Mesendoderm (in vitro differentiated cells): ENCODE results near the gene HELZ2.
"Not testable (repeated sequence)": the region's sequence is repeated elsewhere in the genome, so short reads cannot be mapped to it uniquely, and the experiment has no call there.

ENCODE experiments used
- DNase-seq: peaks from one replicate; pipeline ENCODE4 v3.0.0; 2013
- H2AK5ac ChIP-seq: 2 replicates; pipeline ENCODE4 v1.6.1; 2013; ENCODE audit warnings: low read length, inconsistent platforms
- H2BK120ac ChIP-seq: 2 replicates; pipeline ENCODE4 v1.6.1; 2013; ENCODE audit warnings: low read depth, mild to moderate bottlenecking, low read length, moderate library complexity, mixed read lengths
- H2BK15ac ChIP-seq: replicated peaks from 2 replicates; pipeline ENCODE4 v1.6.1; 2013; ENCODE audit warnings: low read depth, mild to moderate bottlenecking, moderate library complexity
- H2BK5ac ChIP-seq: 2 replicates; pipeline ENCODE4 v1.6.1; 2013; ENCODE audit warnings: low read length, inconsistent platforms
- H3K18ac ChIP-seq: 2 replicates; pipeline ENCODE4 v1.6.1; 2013; ENCODE audit warnings: mild to moderate bottlenecking, low read length, mixed read lengths
- H3K23ac ChIP-seq: one replicate; pipeline ENCODE4 v1.6.1; 2013; ENCODE audit warnings: low read length
- H3K27ac ChIP-seq: 2 replicates; pipeline ENCODE4 v1.5.1; 2013; ENCODE audit warnings: low read depth, mild to moderate bottlenecking, inconsistent platforms, low read length, moderate library complexity
- H3K27me3 ChIP-seq: 2 replicates; pipeline ENCODE4 v1.6.1; 2013; ENCODE audit warnings: low read length, control low read depth, mild to moderate bottlenecking, inconsistent platforms; ENCODE audit not compliant: insufficient read depth, poor library complexity
- H3K36me3 ChIP-seq: 2 replicates; pipeline ENCODE4 v1.6.1; 2013; ENCODE audit warnings: low read length, inconsistent platforms; ENCODE audit not compliant: control insufficient read depth, insufficient read depth
- H3K4ac ChIP-seq: one replicate; pipeline ENCODE4 v1.6.1; 2013; ENCODE audit warnings: low read depth, mild to moderate bottlenecking, low read length, moderate library complexity
- H3K4me1 ChIP-seq: 2 replicates; pipeline ENCODE4 v1.6.1; 2013; ENCODE audit warnings: low read depth, low read length, inconsistent platforms; ENCODE audit not compliant: control insufficient read depth
- H3K4me2 ChIP-seq: 2 replicates; pipeline ENCODE4 v1.6.1; 2013; ENCODE audit warnings: low read length
- H3K4me3 ChIP-seq: 2 replicates; pipeline ENCODE4 v1.5.1; 2013; ENCODE audit warnings: mild to moderate bottlenecking, low read length
- H3K56ac ChIP-seq: one replicate; pipeline ENCODE4 v1.6.1; 2013; ENCODE audit warnings: low read length
- H3K79me1 ChIP-seq: 2 replicates; pipeline ENCODE4 v1.6.1; 2013; ENCODE audit warnings: low read length, inconsistent platforms
- H3K79me2 ChIP-seq: 2 replicates; pipeline ENCODE4 v1.6.1; 2013; ENCODE audit warnings: mild to moderate bottlenecking, low read length; ENCODE audit not compliant: control insufficient read depth, insufficient read depth
- H3K9ac ChIP-seq: 2 replicates; pipeline ENCODE4 v1.6.1; 2013; ENCODE audit warnings: low read length, inconsistent platforms
- H4K5ac ChIP-seq: one replicate; pipeline ENCODE4 v1.6.1; 2013; ENCODE audit warnings: low read length
- H4K8ac ChIP-seq: one replicate; pipeline ENCODE4 v1.6.1; 2013; ENCODE audit warnings: low read depth, mild to moderate bottlenecking, control low read depth, low read length, moderate library complexity
- WGBS: extraction: QIAGEN DNeasy Blood & Tissue Kit; methylation state at CpG from one replicate; pipeline ENCODE4 v1.1.7; 2013; ENCODE audit warnings: low lambda C conversion rate, missing lambda C conversion rate; ENCODE audit not compliant: insufficient coverage; ENCODE audit errors: extremely low coverage; 5-methylcytosine and 5-hydroxymethylcytosine counted together

HELZ2 gene

GRCh38 chr20:63619086-63619485 lies 45.0 kb upstream of the HELZ2 start:
- no peaks in the 10 kb centered on the region for H3K4me1 ChIP-seq

GRCh38 chr20:63618291-63618980 lies 44.4 kb upstream of the HELZ2 start:
- Histone ChIP-seq H3K4me2 (no peak overlapping the region), H3K27ac (no peak overlapping the region), H3K79me1 (peaks cover 21% of the 10 kb centered on the region), H3K18ac (no peak overlapping the region), H3K23ac (no peak overlapping the region), H3K27me3 (no peaks in the 10 kb centered on the region), H2BK5ac (no peak overlapping the region), H3K79me2 (peaks cover 26% of the 10 kb centered on the region), H3K4me3 (no peak overlapping the region), H4K5ac (no peak overlapping the region), H3K56ac (no peak overlapping the region), H2AK5ac (no peak overlapping the region), H3K9ac (no peak overlapping the region), H2BK15ac (no peak overlapping the region), H3K4ac (no peak overlapping the region), H3K36me3 (peaks cover 6% of the 10 kb centered on the region), H3K4me1 (no peaks in the 10 kb centered on the region), H2BK120ac (no peak overlapping the region), H4K8ac (no peak overlapping the region)
- WGBS: no CpG with 5 or more reads among the region's 11 CpGs
- no peak for DNase-seq

More at GRCh38 chr20:63619086-63619485, 45.0 kb upstream of the HELZ2 start:
- Histone ChIP-seq H3K23ac (no peak overlapping the region), H3K27ac (no peak overlapping the region), H3K4me2 (no peak overlapping the region), H2BK120ac (no peak overlapping the region), H4K8ac (no peak overlapping the region), H3K18ac (no peak overlapping the region), H4K5ac (no peak overlapping the region), H2BK15ac (no peak overlapping the region), H2BK5ac (no peak overlapping the region), H3K27me3 (no peaks in the 10 kb centered on the region), H3K79me1 (peaks cover 21% of the 10 kb centered on the region), H3K4me3 (no peak overlapping the region), H3K36me3 (peaks cover 6% of the 10 kb centered on the region), H2AK5ac (no peak overlapping the region), H3K79me2 (peaks cover 26% of the 10 kb centered on the region), H3K56ac (no peak overlapping the region), H3K9ac (no peak overlapping the region), H3K4ac (no peak overlapping the region)
- WGBS: no CpG with 5 or more reads among the region's 16 CpGs
- DNase-seq: no peak

GRCh38 chr20:63617876-63618265 lies 43.8 kb upstream of the HELZ2 start:
- H3K56ac ChIP-seq: no peak overlapping the region
- H3K27me3 ChIP-seq: no peaks in the 10 kb centered on the region
- peaks cover 25% of the 10 kb centered on the region for H3K79me2 ChIP-seq
- no peak overlapping the region for H2BK15ac ChIP-seq
- no peak overlapping the region for H3K4ac ChIP-seq
- no peak overlapping the region for H3K23ac ChIP-seq
- H3K27ac ChIP-seq: no peak overlapping the region
- no peaks in the 10 kb centered on the region for H3K4me1 ChIP-seq
- H2BK120ac ChIP-seq: no peak overlapping the region
- no peak overlapping the region for H2AK5ac ChIP-seq
- H3K4me3 ChIP-seq: no peak overlapping the region
- H3K4me2 ChIP-seq: no peak overlapping the region
- peaks cover 22% of the 10 kb centered on the region for H3K79me1 ChIP-seq
- no peak overlapping the region for H2BK5ac ChIP-seq
- H3K9ac ChIP-seq: no peak overlapping the region
- H3K18ac ChIP-seq: no peak overlapping the region
- no peak overlapping the region for H4K5ac ChIP-seq
- no CpG with 5 or more reads among the region's 8 CpGs for WGBS
- no peak for DNase-seq
- H4K8ac ChIP-seq: no peak overlapping the region
- H3K36me3 ChIP-seq: peaks cover 6% of the 10 kb centered on the region

- no peak overlapping the region for H3K27ac ChIP-seq
- H3K18ac ChIP-seq: no peak overlapping the region
- no peak overlapping the region for H2AK5ac ChIP-seq
- DNase-seq: no peak
- WGBS: no CpG with 5 or more reads among the region's 41 CpGs
- peaks cover 20% of the 10 kb centered on the region for H3K79me2 ChIP-seq
- H3K9ac ChIP-seq: no peak overlapping the region
- H3K23ac ChIP-seq: no peak overlapping the region
- H4K8ac ChIP-seq: no peak overlapping the region
- H3K4me2 ChIP-seq: no peak overlapping the region
- peaks cover 20% of the 10 kb centered on the region for H3K79me1 ChIP-seq
- no peak overlapping the region for H2BK15ac ChIP-seq
- H4K5ac ChIP-seq: no peak overlapping the region
- H3K36me3 ChIP-seq: peaks cover 6% of the 10 kb centered on the region
- H3K56ac ChIP-seq: no peak overlapping the region
- no peak overlapping the region for H2BK5ac ChIP-seq
- no peak overlapping the region for H3K4me3 ChIP-seq
- H3K27me3 ChIP-seq: no peaks in the 10 kb centered on the region
- no peak overlapping the region for H3K4ac ChIP-seq
- H3K4me1 ChIP-seq: no peaks in the 10 kb centered on the region
- H2BK120ac ChIP-seq: no peak overlapping the region
Measured at GRCh38 chr20:63617092-63617875, 43.2 kb upstream of the HELZ2 start.

- not testable (repeated sequence) for H3K4ac ChIP-seq, H2BK120ac ChIP-seq, H3K36me3 ChIP-seq, H4K8ac ChIP-seq, H4K5ac ChIP-seq, H3K4me1 ChIP-seq, H3K56ac ChIP-seq, H3K9ac ChIP-seq, H3K23ac ChIP-seq, H3K27ac ChIP-seq, DNase-seq, H3K4me2 ChIP-seq, H2AK5ac ChIP-seq, H3K79me2 ChIP-seq, H3K4me3 ChIP-seq, H2BK5ac ChIP-seq, H3K18ac ChIP-seq, H2BK15ac ChIP-seq, H3K27me3 ChIP-seq
- peaks cover 12% of the 10 kb centered on the region for H3K79me1 ChIP-seq
- WGBS: no CpG with 5 or more reads among the region's 18 CpGs
Measured at GRCh38 chr20:63613863-63614594, 40.0 kb upstream of the HELZ2 start.
